KMS-11 (cell line): ENCODE results near the gene GCH1.

Experiments
- H2AFZ ChIP-seq: fragments of 200-600 bp; sonication (generic); 2 replicates; pipeline ENCODE4 v1.6.1; 2016; ENCODE audit warnings: antibody characterized with exemption, mixed run types, low read depth
- H3K27ac ChIP-seq: fragments of 200-600 bp; sonication (generic); 2 replicates; pipeline ENCODE4 v1.6.1; 2016; ENCODE audit warnings: mild to moderate bottlenecking, mixed run types
- H3K27me3 ChIP-seq: fragments of 200-600 bp; sonication (generic); 2 replicates; pipeline ENCODE4 v1.6.1; 2017; ENCODE audit warnings: mild to moderate bottlenecking, low read depth, mixed run types, moderate library complexity; ENCODE audit not compliant: insufficient read depth
- H3K36me3 ChIP-seq: fragments of 200-600 bp; sonication (generic); 2 replicates; pipeline ENCODE4 v1.6.1; 2017; ENCODE audit warnings: mild to moderate bottlenecking, mixed run types; ENCODE audit not compliant: insufficient read depth
- H3K4me1 ChIP-seq: fragments of 200-600 bp; sonication (generic); 2 replicates; pipeline ENCODE4 v1.6.1; 2016; ENCODE audit warnings: mild to moderate bottlenecking, low read depth, mixed run types; ENCODE audit not compliant: poor library complexity, severe bottlenecking
- H3K4me2 ChIP-seq: fragments of 200-600 bp; sonication (generic); 2 replicates; pipeline ENCODE4 v1.7.0; 2016; ENCODE audit warnings: mild to moderate bottlenecking, mixed run types
- H3K4me3 ChIP-seq: fragments of 200-600 bp; sonication (generic); IDR thresholded peaks from 2 replicates; pipeline ENCODE4 v1.6.1; 2017; ENCODE audit warnings: low read depth, low read length, mixed read lengths; ENCODE audit not compliant: insufficient read depth
- H3K79me2 ChIP-seq: fragments of 200-600 bp; sonication (generic); 2 replicates; pipeline ENCODE4 v1.6.1; 2016; ENCODE audit warnings: low read depth, mixed run types; ENCODE audit not compliant: insufficient read depth
- H3K9ac ChIP-seq: fragments of 200-600 bp; sonication (generic); 2 replicates; pipeline ENCODE4 v1.6.1; 2016; ENCODE audit warnings: mild to moderate bottlenecking, mixed run types
- H4K20me1 ChIP-seq: fragments of 200-600 bp; sonication (generic); 2 replicates; pipeline ENCODE4 v1.6.1; 2016; ENCODE audit warnings: mild to moderate bottlenecking, mixed run types; ENCODE audit not compliant: insufficient read depth
- CTCF ChIP-seq: fragments of 200-600 bp; sonication (generic); conservative IDR thresholded peaks from 2 replicates; pipeline ENCODE4 v1.6.1; 2017; ENCODE audit warnings: low read depth, mild to moderate bottlenecking, antibody characterized with exemption, low read length, moderate library complexity, mixed read lengths

Gene GCH1

GRCh38 chr14:54792288-54792687, 110.3 kb downstream of the GCH1 start:
- Histone ChIP-seq H2AFZ (no peak overlapping the region), H3K4me1 (no peaks in the 10 kb centered on the region), H3K79me2 (no peaks in the 10 kb centered on the region), H3K4me2 (no peak overlapping the region), H3K4me3 (no peak overlapping the region), H3K36me3 (no peaks in the 10 kb centered on the region), H4K20me1 (no peaks in the 10 kb centered on the region), H3K27ac (no peak overlapping the region), H3K27me3 (no peaks in the 10 kb centered on the region), H3K9ac (no peak overlapping the region)
- no peak for TF ChIP-seq CTCF
